ENCODE data around the gene TESPA1.

TESPA1 gene

DNA sequence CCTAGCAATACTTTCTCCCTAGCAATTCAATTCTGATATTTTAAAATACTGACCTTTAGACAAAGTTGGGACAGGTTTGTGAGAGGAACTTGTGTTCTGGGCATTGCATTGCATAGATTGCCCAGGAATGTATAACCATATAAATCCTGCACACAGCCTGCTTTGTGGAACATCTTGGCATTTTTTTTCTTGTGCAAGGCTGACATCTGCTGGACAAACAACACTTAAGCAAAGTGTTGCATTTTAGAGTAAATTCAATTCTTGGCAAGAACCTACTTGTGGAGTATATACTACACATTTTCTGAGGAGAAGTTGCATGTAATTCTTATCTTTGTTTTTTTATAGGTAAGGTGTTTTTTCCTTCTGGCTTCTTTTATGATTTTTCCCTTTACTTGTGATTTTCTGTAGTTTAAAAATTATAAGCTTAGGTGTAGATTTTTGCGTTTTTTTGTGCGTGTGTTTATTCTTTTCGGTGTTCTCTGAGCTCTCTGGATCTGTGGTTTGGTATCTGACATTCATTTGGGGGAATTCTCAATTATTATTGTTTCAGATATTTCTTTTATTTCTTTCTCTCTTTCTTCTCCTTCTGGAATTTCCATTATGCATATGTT, 26.4 kb downstream of the TESPA1 start:
- H3K4me3 ChIP-seq (ENCODE audit: low read depth, low read length) = no peak overlapping the region
- TF ChIP-seq, protein P1, sequence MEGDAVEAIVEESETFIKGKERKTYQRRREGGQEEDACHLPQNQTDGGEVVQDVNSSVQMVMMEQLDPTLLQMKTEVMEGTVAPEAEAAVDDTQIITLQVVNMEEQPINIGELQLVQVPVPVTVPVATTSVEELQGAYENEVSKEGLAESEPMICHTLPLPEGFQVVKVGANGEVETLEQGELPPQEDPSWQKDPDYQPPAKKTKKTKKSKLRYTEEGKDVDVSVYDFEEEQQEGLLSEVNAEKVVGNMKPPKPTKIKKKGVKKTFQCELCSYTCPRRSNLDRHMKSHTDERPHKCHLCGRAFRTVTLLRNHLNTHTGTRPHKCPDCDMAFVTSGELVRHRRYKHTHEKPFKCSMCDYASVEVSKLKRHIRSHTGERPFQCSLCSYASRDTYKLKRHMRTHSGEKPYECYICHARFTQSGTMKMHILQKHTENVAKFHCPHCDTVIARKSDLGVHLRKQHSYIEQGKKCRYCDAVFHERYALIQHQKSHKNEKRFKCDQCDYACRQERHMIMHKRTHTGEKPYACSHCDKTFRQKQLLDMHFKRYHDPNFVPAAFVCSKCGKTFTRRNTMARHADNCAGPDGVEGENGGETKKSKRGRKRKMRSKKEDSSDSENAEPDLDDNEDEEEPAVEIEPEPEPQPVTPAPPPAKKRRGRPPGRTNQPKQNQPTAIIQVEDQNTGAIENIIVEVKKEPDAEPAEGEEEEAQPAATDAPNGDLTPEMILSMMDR (IDR thresholded peaks at IDR 0.05; ENCODE audit: borderline replicate concordance, insufficient read depth, low read depth, low read length) = peak; percentile 48; the same call in 1 of the 2 replicates

DNA sequence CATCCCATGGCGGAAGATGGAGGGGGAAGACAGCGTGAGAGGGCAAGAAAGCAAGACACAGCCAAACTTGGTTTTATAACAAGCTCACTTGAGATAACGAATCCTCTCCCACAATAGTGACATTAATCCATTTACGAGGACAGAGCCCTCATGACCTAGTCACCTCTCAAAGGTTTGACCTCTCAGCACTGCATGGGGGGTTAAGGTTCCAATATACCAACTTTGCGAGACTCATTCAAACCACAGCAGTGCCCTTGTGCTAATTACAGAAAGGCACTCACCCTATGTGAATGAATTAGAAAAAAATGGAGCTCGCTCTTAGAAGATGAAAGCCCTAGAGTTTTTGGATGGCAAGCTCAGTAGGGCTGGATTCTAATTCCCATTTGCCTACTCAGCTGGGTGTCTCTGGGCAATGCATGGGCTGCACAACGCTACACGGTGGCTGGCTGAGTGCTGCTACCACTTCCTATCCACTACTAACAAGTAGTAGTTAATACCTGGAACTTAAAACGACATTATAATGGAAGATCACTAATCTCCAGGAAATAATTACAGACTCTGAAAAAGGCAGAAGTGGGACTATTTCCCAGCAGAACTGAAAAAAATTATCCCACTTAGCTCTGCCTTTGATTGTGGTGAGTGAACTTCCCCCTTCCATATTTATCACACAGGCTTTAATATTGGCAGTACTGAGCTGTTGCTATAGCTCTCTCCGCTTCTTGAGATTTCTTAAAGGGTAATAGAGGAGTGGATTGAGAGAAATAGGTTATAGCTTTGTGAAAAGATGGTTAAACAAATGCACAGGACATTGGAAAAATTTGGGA, 27.5 kb downstream of the TESPA1 start:
- TF ChIP-seq, protein P1 (IDR thresholded peaks at IDR 0.05; ENCODE audit: borderline replicate concordance, insufficient read depth, low read depth, low read length) = no peak
- no peak overlapping the region for H3K4me3 ChIP-seq (ENCODE audit: low read depth, low read length)

DNA sequence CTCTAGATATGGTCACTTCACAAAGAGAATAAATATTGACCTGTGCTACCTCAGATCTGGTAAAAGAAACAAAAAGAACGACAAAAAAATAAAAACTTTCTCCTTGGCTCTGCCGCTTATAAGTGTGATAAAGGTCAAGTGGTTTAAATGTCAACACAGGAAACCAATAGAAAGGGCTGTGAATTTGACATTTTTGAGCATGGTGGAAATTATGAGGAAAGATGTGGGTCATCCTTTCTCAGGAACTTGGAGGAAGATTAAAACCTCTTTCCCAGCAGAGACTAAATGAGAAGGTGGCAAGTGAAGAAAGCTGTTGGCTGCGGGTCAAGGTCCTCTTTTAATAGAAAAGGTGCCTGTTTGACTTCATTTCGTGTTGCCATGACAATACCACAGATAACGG, 28.2 kb downstream of the TESPA1 start:
- no peak overlapping the region for H3K4me3 ChIP-seq (ENCODE audit: low read depth, low read length)
- TF ChIP-seq, protein P1 (IDR thresholded peaks at IDR 0.05; ENCODE audit: borderline replicate concordance, insufficient read depth, low read depth, low read length) = no peak

DNA sequence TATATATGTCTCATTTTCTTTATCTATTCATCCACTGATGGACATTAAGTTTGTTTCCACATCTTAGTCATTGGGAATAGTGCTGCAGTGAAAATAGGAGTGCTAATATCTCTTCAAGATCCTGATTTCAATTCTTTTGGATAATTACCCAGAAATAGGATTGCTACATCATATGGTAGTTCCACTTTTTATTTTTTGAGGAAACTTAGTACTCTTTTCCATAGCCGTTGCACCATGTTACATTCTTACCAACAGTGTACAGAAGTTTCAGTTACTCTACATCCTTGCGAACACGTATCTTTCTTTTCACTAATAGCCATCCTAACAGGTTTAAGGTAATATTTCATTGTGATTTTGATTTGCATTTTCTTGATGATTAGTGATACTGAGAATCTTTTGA, 29.8 kb downstream of the TESPA1 start:
- no peak overlapping the region for H3K4me3 ChIP-seq (ENCODE audit: low read depth, low read length)
- TF ChIP-seq, protein P1 (IDR thresholded peaks at IDR 0.05; ENCODE audit: borderline replicate concordance, insufficient read depth, low read depth, low read length) = no peak

DNA sequence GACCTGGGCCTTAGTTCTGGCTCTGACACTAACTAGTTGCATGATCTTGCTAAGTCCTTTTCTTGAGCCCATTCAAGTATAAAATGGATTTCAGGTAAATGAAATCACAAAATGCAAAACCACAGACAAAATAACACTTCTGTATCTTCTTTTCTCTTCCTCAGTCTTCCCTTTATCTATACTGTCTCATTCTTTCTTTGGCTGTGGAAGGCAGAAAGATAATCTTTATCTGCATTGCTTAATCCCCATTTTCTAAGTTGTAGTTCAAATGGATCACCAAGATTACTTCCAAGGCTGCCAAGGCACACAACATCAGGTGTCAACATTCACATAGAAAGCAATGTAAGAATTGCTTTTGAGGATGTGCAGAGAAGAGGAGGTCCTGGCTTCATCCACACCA, 30.3 kb downstream of the TESPA1 start:
- TF ChIP-seq, protein P1 (IDR thresholded peaks at IDR 0.05; ENCODE audit: borderline replicate concordance, insufficient read depth, low read depth, low read length) = no peak
- no peak overlapping the region for H3K4me3 ChIP-seq (ENCODE audit: low read depth, low read length)

DNA sequence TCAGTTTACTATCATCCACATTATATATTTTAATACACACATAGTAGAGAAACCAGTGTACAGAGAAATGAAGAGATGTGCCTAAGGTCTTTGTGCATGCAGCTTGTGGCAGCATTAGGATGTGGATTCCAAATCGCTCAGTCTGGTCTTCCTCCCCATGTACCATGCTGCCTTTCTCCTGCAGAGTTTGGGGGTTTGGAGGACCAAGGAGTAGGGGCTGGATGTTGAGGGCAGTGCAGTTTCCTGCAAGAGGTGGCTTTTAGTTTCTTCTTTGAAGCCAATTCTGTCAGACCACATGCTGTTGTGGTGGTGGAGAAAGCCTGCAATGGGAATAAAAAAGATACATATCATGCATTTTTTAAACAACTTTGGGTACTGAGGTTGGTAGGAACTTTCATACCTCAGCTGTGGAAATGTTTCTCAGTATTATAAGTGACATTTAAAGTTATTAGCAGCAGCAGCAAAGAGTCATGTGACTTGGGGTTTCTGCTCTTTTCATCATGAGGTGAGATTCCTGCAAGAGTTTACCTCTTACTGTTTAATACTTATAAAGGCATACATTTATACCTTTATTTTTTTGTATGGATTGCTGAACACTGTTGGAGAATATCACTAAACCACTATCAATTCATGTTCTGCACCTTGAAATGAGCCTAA, 34.4 kb downstream of the TESPA1 start:
- TF ChIP-seq, protein P1 (IDR thresholded peaks at IDR 0.05; ENCODE audit: borderline replicate concordance, insufficient read depth, low read depth, low read length) = no peak
- H3K4me3 ChIP-seq (ENCODE audit: low read depth, low read length) = no peak overlapping the region

All from GM12875 (cell line).